Effector CD8-positive, alpha-beta T cell (primary cell): ENCODE results near the gene BCAR1.
"Not testable (repeated sequence)": the region's sequence is repeated elsewhere in the genome, so short reads cannot be mapped to it uniquely, and the experiment has no call there.

ENCODE experiments used
- DNase-seq: peaks from one replicate; lab custom pipeline; 2025; lab: John Stamatoyannopoulos, UW

The BCAR1 gene

DNA sequence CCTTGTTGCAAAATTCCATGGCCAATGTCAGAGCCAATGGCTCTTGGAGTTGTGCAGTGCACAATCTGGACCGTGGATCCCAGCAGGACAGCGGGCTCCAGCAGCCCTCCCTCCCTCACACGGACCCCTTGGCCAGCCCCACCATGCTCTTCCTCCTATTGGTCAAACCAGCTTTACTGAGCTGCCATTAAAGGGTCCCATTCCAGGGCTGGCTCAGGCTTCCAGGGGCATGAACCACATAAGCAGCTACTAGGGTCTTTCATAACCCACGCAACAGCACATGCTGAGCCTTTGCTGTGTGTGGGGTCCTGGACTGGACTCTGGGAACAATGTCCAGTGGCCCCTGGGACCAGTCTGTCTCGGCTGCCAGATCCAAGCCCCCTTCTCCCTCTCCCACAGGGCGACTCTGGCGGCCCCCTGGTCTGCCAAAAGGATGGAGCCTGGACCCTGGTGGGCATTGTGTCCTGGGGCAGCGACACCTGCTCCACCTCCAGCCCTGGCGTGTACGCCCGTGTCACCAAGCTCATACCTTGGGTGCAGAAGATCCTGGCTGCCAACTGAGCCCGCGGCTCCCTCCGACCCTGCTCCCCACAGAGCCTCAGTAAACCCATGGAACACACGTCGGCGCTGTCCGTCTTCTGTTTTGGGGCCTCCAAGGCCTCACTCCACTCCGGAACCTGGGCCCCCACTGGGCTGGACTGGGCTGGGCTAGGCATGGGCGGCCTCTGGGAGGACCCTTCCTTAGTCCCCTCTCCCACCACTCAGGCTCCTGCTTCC lies 26.9 kb downstream of the BCAR1 start:
- DNase-seq: no peak

DNA sequence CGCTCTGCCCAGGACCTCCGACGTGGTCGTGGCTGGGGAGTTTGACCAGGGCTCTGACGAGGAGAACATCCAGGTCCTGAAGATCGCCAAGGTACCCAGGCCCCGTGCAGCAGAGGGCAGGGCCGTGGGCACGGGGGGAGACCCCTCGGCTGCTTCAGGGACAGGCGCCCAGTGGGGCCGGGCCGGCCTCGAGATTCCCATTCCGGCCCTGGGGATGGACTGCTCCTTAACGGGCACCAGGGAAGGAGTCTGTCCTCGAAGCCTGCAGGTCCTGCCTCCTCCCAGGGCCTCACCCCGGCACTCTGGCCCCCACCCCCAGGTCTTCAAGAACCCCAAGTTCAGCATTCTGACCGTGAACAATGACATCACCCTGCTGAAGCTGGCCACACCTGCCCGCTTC lies 28.3 kb downstream of the BCAR1 start:
- not testable (repeated sequence) for DNase-seq

GRCh38 chr16:75222271-75222783 lies 29.1 kb downstream of the BCAR1 start:
- DNase-seq: no peak

DNA sequence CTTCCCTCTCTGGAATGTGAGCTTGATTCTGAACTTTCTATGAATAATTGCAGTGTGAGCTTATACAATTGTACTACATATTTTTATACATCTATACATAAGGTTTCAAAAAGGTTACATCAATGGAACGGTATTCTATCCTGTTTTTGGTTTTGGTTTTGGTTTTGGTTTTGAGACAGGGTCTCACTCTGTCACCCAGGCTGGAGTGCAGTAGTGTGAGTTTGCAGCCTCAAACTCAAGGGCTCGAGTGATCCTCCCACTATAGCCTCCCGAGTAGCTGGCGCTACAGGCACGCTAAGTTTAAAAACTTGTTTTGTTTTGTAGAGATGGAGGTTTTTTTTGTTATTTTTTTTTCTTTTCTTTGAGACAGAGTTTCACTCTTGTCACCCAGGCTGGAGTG lies 31.6 kb downstream of the BCAR1 start:
- DNase-seq: no peak

DNA sequence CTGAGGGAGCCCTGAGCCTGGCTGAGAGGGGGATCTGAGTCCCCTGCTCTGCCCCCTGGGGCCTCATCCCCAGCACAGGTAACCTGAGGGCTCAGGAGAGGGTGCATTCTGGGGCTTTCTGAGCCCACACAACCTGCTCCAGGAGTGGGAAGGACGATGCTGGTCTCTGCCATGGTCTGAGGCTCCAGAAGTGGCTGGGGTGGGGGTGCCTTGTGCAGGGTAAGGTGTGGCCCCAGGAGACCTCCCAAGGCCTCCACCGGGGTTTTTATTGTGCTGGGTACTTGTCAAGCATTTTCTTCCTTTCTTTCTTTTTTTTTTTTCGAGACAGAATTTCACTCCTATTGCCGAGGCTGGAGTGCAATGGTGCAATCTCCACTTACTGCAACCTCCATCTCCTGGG lies 32.3 kb downstream of the BCAR1 start:
- DNase-seq: no peak

DNA sequence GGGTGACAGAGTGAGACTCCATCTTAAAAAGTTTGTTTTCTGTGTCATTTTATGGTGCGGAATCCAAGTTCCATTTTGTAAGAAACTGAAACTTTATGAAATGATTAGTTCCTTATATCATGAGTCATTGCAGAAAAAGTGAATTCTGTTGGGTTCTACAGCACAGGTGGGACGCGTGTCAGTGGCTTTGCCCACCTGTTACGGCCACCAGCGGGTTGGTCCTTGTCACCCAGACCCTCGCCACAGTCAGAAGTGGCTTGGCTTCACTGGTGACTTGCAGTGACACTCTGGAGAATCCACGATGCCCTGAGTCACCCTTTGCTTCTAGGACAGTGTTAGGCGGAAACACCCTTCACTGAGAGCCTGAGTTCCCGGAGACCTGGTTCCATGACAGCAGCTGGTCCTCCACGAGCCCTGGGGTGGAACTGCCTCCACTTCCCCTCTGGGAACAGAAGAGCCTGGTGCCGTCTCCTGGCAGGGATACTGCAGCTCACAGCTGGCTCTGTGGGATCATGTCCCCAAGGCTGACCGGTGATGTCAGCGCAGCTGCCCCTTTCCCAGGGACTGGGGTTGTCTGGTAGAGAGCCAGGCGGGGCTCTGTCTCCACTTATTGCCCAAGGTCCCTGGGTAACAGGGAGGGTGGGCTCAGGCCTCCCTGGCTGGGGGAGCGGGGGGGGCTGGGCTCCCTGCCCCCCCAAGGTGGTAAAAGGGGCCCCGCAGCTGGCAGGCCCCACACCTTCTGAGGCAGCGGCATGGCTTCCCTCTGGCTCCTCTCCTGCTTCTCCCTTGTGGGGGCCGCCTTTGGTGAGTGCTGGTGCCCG lies 33.0 kb downstream of the BCAR1 start, which contains the start of gene CTRB1:
Gene CTRB1 (plus strand): TSS at position 733 of the 821 bp plus-strand sequence. CDS start 20 bp downstream, at position 753.
- no peak for DNase-seq

GRCh38 chr16:75217389-75217851 lies 34.0 kb downstream of the BCAR1 start:
- no peak for DNase-seq

DNA sequence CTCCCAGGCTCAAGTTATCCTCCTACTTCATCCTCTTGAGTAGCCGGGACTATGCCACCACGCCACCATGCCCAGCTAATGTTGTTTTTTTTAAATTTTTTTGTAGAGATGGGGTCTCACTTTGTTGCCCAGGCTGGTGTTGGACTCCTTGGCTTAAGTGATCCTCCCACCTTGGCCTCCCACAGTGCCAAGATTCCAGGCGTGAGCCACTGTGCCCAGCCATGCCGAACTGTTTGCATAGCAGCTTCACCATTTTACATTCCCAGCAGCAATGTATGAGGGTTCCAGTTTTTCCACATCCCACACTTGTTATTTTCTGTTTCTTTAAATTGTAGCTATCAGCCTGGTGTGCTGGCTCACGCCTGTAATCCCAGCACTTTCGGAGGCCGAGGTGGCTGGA lies 34.8 kb downstream of the BCAR1 start:
- no peak for DNase-seq

GRCh38 chr16:75216127-75216526 lies 35.3 kb downstream of the BCAR1 start:
- DNase-seq: no peak

GRCh38 chr16:75211286-75211685 lies 40.1 kb downstream of the BCAR1 start:
- DNase-seq: not testable (repeated sequence)

GRCh38 chr16:75209944-75210343 lies 41.5 kb downstream of the BCAR1 start:
- DNase-seq: no peak

- DNase-seq: not testable (repeated sequence)
These were observed 41.9 kb downstream of the BCAR1 start for GRCh38 chr16:75209514-75209913.

DNA sequence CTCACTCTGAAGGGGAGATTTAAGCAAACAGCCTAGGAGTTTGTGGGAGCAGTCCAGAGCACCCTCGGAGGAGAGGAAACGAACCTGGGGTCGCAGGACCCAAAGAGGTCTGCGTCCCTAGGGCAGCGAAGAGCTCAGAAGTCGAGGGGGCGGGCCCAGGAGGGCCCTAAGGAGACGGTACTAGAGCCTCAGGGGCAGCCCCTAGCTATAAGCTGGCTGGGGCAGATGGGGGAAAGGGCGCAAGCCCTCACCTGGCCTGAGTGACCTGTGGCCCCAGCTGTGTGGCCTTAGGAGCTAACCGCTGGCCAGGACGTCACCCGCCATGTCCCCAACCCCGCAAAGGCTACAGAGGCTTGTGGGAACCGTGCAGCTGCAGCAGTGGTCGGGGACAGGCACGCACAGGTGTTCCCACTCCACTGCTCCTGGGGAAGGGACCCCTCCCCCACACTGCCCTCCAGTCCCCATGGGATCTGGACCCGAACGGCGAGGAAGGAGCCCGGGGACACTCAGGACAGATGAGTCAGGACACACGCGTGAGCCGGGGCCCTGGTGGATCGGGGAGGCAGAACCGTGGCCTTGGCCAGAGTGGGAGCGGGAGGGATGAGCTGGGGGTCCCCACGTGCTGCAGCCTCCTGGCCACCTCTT lies 42.4 kb downstream of the BCAR1 start:
- DNase-seq: no peak

GRCh38 chr16:75208242-75208825 lies 43.1 kb downstream of the BCAR1 start:
- DNase-seq: no peak

DNA sequence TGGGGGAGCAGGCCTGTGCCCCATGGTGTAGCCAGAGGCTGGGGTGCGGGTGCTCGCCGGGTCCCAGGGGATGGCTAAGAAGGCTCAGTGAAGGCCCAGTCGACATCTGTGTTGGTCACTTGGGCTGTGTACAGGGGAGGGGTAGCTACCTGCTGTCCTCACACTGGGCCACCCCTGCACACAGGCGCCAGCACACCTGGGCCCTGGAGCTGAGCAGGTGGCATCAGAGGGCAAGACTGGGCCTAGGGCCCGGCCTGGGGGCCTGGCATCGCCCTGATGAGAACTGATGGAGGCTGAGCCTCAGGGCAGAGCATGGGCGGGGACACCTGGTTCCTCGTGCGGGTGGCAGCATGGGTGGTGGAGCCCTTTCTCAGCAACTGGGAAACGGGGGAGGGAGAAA lies 43.6 kb downstream of the BCAR1 start:
- no peak for DNase-seq

DNA sequence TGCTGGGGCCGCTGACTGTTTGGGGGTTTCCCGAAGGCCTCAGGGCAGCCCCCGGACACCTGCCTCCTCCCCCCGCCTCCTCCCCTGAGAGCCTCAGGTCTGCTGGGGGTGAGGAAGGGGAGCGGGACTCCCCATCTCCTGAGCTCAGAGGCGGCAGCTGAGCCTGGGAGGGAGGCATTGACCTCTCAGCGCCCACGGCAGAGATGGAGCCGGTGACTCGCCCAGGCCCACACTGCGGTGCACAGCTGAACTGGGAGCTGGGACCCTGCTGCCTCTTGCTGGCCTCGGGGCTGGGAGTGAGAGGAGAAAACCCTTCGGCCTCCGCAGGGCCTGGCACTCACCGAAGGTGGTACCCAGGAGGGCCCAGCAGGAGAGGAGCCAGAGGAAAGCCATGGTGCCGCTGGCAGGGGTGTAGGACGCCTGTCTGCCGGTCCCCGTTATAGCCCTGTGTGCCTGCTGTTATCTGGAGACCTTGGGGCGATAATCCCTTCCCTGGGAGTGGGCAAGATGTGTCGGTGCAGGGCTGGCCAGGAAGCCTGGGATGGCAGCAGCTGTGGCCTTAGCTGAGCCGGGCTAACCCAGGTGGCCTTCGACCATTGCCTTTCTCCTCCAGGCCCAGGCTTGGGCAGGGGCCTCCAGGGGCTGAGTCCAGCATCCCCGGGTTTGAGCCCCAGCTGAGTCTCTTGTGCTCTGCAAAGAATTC lies 44.5 kb downstream of the BCAR1 start, which contains the start of gene CTRB2:
Gene CTRB2 (minus strand): TSS at position 413 of the 703 bp plus-strand sequence. CDS start 20 bp downstream, at position 393.
- DNase-seq: no peak

- DNase-seq: not testable (repeated sequence)
These were observed 45.3 kb downstream of the BCAR1 start for GRCh38 chr16:75205961-75206748.

DNA sequence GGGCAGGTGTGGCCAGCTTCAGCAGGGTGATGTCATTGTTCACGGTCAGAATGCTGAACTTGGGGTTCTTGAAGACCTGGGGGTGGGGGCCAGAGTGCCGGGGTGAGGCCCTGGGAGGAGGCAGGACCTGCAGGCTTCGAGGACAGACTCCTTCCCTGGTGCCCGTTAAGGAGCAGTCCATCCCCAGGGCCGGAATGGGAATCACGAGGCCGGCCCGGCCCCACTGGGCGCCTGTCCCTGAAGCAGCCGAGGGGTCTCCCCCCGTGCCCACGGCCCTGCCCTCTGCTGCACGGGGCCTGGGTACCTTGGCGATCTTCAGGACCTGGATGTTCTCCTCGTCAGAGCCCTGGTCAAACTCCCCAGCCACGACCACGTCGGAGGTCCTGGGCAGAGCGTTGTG lies 46.0 kb downstream of the BCAR1 start:
- not testable (repeated sequence) for DNase-seq

DNA sequence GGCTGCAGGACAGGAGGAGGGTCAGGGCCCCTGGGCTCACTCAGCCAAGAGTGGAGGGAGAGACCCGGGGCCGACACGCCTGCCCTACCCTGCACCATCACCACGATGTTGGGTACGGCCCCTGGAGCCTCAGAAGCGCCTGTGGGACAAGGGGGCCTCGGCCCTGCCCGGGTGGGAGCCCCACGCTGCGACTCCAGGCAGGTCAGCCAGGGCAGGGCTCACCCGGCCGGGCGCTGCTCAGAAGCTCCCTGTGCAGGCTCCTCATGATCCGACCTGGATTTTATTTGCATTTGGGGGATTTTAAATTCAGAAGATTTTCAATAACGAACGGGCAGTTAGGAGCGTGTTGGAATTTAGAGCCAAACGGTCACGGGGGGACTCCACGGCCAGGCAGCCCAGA lies 46.5 kb downstream of the BCAR1 start:
- DNase-seq: not testable (repeated sequence)

GRCh38 chr16:75204410-75204758 lies 47.0 kb downstream of the BCAR1 start:
- DNase-seq: no peak
